GDM1 (cell line): ENCODE measurements around the gene KXD1.
"Not testable (repeated sequence)": the region's sequence is repeated elsewhere in the genome, so short reads cannot be mapped to it uniquely, and the experiment has no call there.

Source experiments
- DNase-seq: peaks from one replicate; lab custom pipeline; 2025; lab: John Stamatoyannopoulos, UW

Gene KXD1

DNA sequence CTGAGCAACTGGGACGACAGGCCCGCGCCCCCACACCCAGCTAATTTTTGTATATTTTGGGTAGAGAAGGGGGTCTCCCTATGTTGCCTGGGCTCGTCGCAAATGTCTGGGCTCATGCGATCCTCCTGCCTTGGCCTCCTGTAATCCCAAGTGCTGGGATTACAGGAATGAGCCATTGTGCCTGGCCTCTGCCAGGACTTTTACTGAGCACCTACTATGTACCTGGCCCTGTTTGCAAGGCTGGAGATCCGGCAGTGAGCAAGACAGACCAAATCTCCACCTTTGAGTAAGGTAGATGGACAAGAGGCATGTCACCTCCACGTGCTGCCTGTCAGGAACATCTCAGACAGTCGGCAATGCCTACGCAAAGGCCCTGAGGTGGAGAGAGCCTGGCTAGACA lies 21.2 kb upstream of the KXD1 start:
- no peak for DNase-seq

DNA sequence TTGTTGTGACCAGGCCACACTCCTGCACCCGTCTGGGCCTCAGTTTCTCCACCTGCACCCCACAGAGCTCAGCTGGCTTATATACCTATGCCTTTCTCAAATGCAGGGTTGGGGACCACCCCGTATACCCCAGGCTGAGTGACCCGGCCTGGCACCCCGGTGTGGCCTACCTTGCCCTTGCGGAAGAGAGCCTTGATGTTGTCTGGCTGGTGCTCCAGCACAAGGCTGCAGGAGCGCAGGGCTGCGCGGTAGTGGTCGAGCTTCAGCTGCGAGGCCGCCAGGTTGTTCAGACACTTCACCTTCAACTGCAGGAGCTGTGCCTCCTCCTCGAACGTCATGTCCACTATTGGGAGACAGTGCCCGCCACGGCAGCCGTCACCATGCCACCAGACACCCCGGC lies 20.2 kb upstream of the KXD1 start:
- DNase-seq: no peak

DNA sequence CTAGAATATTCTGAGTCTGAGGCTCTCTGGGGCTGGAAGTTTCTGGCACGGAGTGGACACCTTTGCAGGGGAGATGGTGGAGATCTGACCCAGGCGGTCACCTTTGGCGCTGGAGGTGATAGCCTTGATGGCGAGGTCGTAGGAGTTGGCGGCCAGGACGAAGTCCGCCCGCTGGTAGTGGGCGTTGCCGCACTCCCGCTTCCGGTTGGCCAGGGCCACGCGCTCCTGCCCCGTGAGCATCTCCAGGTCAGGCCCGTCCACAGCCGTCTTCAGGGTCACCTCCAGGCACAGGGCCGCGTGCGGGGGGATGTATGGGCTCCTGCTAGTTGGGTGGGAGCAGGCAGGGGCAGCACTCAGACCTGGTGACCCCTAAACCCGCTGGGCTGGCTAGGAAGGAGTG lies 19.6 kb upstream of the KXD1 start:
- no peak for DNase-seq

- no peak for DNase-seq
Measured at GRCh38 chr19:18539372-18539771, 18.3 kb upstream of the KXD1 start.

GRCh38 chr19:18540200-18540599 lies 17.5 kb upstream of the KXD1 start:
- DNase-seq: not testable (repeated sequence)

- no peak for DNase-seq
Measured at GRCh38 chr19:18541258-18541991, 16.2 kb upstream of the KXD1 start.

DNA sequence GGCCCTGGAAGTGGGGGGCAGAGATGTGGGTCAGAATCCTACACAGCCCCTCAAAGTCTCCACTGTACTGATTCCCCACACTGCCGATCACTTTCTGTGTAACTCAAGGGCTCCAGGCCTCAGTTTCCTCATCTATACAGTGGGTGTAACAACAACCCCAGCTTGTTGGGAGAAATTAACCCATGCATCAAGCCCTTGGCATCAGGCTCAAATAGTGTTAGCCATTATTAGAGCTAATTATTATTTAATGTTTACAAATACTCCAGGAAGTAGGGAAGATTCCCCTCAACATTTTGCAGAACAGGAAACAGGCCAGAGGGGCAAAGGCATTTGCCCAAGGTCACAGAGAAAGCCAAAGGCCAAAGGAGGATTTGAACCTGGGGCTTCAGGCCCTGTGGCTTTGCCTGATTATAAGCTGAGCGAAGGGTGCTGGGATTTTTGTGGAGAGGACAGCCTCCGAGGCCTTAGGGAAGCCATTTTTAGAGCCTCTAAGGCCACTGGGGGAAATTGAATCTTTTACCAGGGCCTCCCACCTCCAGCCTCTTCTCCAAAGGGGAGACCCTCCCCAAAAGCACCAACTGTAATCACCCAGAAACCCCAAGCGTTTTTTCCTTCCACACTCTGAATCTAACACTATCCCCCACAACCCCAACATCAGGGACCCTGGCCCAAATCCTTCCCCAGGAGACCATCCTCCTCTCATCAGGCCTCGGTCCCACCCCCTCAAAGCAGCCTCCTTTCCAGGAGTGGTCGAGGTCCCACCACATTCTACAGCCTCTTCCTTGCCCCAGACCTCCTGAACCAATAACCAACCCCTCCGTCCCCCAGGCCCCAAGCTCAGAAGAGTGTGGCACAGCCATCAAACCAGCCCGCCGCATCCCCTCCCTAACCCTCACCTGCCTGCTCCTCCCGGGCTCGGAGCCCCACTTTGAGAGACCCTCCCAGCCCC lies 15.4 kb upstream of the KXD1 start:
- no peak for DNase-seq

- DNase-seq: peak; percentile 85
Measured at GRCh38 chr19:18542941-18543813, 14.5 kb upstream of the KXD1 start, which contains the start of gene FKBP8. Gene FKBP8, minus strand, starts transcription at chr19:18543573. Its CDS starts 1,603 bp downstream, at chr19:18541970.

DNA sequence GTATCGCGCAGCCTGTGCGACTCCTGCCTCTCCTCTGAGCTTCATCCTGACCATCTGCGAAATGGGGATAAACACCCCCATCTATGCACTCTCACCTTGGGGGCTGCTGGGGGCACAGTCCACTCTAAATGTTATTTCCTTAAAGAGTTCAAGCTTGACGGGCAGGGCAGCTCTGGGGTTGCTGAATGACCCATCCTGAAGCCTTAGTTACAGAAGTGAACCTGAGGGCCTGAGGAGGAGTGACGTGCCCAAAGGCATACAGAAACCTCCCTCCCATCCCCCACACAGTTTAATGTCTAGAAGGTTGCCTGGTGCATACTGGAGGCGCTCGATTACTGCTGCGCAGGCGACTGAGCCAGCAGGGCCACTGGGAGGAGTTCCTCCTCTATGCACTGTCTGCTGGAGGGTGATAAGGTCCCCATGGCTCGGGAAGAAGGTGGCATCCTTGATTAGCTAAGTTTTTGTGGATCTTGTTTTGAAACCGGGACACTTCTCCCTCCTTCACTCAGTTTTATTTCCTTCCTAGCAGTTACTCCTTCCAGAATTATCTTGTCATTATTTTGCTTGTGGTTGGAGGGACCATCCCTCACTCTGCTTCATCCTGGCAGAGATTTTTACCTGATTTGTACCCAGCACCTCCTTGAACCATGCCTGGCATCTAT lies 13.7 kb upstream of the KXD1 start:
- peak; percentile 75 for DNase-seq

DNA sequence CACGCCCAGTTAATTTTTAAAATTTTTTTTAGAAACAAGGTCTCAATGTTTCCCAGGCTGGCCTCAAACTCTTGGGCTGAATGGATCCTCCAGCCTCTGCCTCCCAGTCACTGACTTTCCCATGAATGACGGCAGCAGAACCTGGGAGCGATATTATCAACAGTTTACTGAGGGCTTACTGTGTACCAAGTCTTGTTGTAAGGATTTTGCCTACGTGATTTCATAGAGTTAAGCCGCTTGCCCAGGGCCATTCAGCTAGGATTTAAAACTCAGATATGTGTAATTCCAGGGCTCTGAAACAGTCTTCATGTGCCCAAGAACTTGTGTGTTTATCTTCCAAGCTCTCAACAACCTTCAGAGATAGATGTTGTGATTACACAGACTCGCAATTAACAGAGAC lies 6.0 kb upstream of the KXD1 start:
- DNase-seq: no peak

DNA sequence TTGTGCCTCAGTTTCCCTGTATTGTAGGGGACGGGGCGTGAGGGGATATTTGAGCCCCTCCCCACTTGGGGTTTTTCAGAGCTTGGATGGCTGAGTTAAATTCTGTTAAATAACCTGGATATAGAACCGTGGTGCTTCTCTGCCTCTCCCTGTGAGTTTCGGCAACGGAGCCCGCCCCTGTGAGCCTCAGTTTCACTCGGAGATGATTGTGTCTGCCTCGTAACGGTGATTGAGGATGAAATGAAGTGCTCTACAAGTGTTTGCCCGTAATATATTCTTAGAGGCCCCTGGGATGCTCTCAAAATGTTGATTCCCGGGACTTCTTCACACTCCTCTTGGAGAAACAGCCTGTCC lies 509 bp downstream of the KXD1 start:
- DNase-seq: no peak

GRCh38 chr19:18558604-18559003 lies 934 bp downstream of the KXD1 start:
- no peak for DNase-seq

- DNase-seq: no peak
Measured at GRCh38 chr19:18559685-18560084, 2.0 kb downstream of the KXD1 start.

GRCh38 chr19:18562086-18562485 lies 4.4 kb downstream of the KXD1 start:
- DNase-seq: no peak

DNA sequence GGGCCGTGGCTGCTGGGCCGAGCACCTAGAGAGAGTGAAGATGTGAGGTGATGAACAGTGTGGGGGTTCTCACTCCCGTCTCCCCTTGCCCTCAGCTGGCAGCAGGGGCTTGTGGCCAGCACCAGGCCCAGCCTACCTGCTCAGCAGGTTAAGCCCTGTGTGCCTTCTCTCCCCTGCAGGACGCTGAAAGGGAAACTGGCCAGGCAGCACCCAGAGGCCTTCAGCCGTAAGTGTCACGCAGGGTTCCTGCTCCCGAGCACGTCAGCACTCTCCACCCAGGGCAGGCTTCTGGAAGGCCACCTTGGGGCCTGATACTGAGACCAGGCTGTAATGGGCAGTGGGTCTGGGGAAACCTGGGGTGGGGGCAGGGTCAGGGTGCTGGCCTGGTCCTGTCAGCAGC lies 9.3 kb downstream of the KXD1 start:
- no peak for DNase-seq

DNA sequence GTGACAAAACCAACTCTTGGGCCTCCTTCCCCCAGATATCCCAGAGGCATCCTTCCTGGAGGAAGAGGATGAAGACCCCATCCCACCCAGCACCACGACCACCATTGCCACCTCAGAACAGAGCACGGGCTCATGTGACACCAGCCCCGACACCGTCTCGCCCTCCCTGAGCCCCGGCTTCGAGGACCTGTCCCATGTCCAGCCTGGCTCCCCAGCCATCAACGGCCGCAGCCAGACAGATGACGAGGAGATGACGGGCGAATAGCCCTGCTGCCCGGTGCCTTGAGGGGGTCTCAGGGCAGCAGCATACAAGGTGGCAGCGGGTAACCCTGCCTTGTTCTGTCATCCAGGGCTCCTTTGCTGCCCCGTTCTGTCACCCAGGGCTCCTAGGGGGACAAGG lies 10.7 kb downstream of the KXD1 start:
- no peak for DNase-seq

GRCh38 chr19:18571564-18572344 lies 14.1 kb downstream of the KXD1 start, which contains the start of gene UBA52:
Gene UBA52, plus strand, starts transcription at chr19:18571857. Its CDS starts 1,444 bp downstream, at chr19:18573301.
- peak; percentile 96 for DNase-seq

GRCh38 chr19:18574691-18575291 lies 17.1 kb downstream of the KXD1 start:
- no peak for DNase-seq

DNA sequence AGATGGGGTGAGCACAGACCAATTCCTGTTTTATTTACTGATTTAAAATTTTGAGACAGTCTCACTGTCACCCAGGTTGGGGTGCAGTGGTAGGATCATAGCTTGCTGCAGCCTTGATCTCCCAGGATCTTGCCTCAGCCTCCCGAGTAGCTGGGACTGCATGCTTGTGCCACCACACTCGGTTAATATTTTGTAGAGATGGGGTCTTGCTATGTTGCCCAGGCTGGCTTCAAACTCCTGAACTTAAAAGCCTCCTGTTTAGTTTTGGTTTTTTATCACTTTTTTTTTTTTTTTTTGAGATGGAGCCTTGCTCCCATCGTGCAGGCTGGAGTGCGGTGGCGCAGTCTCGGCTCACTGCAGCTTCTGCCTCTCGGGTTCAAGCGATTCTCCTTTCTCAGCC lies 18.7 kb downstream of the KXD1 start:
- DNase-seq: no peak

DNA sequence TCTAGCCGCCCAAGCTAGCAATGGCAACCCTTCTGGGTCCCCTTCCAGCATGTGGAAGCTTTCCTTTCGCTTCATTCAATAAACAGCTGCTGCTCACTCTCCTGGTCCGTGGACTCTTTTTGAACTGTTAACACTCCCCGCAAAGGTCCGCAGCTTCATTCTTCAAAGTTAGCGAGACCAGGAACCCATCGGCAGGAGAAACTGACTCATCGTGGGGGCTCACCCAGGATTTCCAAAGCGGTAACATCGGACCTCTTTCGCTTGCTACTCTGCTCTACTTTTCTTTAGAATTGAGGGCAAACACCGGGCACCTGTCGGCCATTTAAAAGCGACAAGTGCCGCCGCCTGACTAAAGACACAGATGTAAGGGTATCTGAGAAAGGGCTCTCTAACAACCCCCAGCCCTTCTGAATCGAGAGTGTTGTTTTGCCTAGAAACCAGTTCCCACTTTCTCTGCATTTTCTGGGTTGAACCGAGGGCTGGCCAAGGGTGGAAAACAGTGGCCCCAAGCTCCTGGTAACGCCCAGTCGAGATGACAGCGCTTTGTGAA lies 19.8 kb downstream of the KXD1 start:
- no peak for DNase-seq
